Fibroblast of villous mesenchyme (primary cell): ENCODE measurements around the gene DPP7. TPM values are rescaled to one million over a fixed set of nuclear protein-coding genes. Genes with fewer than 3 reads are reported as not detected.

Experiments used
- DNase-seq: peaks from one replicate; pipeline ENCODE4 v3.0.0-alpha.2; 2010; ENCODE audit warnings: low read depth
- H3K4me3 ChIP-seq: 2 replicates; pipeline ENCODE4 v1.5.1; 2011; ENCODE audit warnings: low read depth, mild to moderate bottlenecking, low read length
- CTCF ChIP-seq: IDR thresholded peaks from 2 replicates; pipeline ENCODE4 v1.5.1; 2012; ENCODE audit warnings: low read depth, mild to moderate bottlenecking, low read length; ENCODE audit not compliant: insufficient read depth
- total RNA-seq: library from RNA; depleted of rRNA; stranded (reverse); fragments of >200 nt; gene quantifications from 2 replicates; pipeline ENCODE4 v1.2.3, GENCODE V29; 2012

DPP7 gene
- total RNA-seq, 1 donor, result 41.5 TPM

DNA sequence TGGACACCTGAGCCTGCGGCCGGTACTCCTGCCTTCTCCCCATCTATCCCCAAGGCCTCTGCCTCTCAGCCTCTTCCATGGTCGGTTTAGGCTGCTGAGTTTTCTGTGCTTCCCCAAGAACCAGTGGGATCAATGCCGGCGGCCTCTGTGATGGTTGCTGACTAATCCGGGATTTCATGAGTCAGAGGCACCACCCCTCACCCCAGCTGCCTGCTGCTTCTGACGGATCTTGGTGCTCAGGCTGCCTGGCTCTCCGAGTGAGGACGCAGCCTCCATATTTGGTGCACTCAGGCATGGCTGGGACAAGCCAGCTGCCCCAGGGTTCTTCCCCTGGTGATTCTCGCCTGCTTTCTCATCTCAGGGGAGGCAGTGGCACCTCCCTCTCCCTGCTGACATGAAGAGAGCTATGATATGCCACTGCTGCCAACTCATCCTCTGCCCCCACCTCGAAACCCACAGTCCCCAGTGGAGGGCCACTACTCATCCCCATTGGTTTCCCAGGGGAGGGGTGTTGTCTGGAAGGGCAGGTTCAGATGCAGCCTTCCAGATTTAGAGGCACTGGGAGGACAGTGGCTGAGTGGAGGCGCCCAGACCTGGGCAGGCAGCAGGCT lies 31.0 kb downstream of the DPP7 start:
- no peak for TF ChIP-seq CTCF
- H3K4me3 ChIP-seq, result no peak overlapping the region

DNA sequence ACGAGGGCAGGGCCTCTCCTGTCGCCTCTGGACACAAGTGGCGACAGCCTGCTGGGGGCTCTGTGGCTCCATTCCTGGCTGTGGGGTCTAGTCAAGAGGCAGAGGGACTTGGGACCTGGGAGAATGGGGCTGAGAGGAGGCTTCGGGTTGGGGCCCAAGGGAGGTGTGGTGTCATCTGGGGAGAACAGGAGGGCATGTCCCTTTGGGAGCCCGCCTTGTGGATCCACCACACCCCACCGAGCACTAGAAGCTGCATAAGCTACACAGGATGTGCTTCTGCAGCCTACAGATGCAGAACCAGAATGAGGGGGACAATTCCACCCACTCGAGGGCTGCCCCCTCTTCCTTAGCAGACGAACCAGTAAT lies 31.6 kb downstream of the DPP7 start:
- no peak for DNase-seq
- H3K4me3 ChIP-seq, result no peak overlapping the region
- TF ChIP-seq CTCF, result no peak

More for the DNA sequence above, 31.0 kb downstream of the DPP7 start:
- peak; percentile 95 for DNase-seq

GRCh38 chr9:137082222-137082924 lies 32.2 kb downstream of the DPP7 start:
- no peak for TF ChIP-seq CTCF
- no peak for DNase-seq
- no peak overlapping the region for H3K4me3 ChIP-seq

DNA sequence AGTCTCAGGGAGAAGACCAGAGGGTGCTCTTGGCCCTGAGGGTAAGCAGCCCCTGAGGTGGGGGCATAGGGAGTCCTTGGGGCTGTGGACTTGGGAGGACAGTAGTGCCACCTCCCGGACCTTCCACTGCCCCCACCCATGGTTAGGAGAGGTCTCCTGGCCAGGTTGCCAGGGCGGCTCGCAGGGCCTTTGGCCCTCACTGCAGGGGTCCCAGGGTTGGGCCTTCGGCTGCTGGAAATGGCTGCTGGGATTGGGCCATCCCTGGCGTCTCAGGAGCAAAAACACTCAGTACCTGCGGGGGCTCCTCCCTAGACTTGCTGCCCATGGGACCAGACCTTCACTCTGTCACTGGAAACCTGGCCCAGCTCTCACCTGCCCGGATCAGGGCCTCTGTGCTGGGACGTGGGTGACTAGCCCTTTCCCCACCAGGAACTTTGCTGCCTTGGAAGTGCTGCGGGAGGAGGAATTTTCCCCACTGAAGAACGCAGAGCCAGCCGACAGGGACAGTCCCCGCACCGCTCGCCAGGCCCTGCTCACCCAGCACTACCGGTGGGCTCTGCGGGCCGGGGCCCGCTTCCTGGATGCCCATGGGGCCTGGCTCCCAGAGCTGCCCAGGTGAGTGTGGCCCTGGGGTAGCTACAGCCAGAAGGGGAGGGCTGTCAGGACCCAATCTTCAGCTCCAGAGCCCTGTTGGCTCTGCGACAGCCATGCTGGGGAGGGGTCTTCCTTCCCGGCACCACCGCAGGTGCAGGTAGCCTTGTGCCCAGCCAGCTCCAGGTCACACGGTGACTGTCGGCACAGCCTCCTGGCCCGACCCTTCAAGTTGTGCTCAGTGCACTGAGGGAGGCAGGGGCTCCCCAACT lies 34.0 kb downstream of the DPP7 start:
- no peak overlapping the region for H3K4me3 ChIP-seq
- no peak for TF ChIP-seq CTCF
- DNase-seq, result no peak

DNA sequence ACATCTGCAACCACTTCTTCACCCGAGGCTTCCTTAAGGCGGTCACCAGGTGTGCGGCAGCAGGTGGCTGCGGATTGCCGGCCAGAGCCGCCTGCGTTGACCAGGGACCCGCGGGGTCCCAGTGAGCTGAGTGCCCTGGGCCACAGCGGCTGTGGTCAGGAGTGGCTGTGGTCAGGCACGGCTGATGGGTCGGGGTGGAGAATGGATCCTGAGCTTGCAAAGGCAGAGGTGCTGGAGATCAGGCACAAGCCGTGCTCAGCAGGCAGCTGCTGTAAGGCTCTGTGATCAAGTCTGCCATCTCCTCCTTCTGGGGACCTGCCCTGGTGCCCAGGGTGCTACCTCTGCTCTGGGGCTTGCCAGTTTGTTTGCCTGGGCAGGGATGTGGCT lies 35.1 kb downstream of the DPP7 start:
- H3K4me3 ChIP-seq, result no peak overlapping the region
- DNase-seq, result no peak
- no peak for TF ChIP-seq CTCF

GRCh38 chr9:137078701-137079400 lies 35.7 kb downstream of the DPP7 start:
- peak overlapping the region; percentile 76 for H3K4me3 ChIP-seq
- TF ChIP-seq CTCF, result no peak
- DNase-seq, result no peak
